ENCODE data around the gene USP19. TPM values are rescaled to one million over a fixed set of nuclear protein-coding genes. Genes with fewer than 3 reads are reported as not detected.

USP19 gene
- total RNA-seq, 1 donor from 2014 or later: 62.6 TPM

DNA sequence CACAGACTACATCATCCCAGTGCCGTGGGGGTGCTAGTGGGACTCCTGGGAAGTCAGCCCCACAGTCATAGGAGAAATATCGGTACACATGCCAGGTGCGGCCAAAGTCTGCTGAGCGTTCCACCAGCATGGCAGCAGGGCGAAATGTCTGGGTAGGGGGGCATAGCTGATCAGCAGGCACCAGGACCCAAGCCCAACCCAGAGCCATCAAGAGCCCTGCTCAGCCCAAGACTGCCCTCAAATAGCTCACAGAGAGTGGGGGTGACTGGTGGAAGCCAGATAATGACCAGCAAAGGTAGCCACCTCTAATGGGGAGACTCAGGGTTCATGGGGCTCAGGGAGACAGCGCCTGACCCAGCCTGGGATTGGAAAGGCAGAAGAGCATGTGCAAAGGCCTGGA is 11.0 kb upstream of the USP19 start:
- H3K4me3 ChIP-seq (ENCODE audit: low read depth, low read length): peak overlapping the region; percentile 67
- no peak for DNase-seq (ENCODE audit: low read depth)
- TF ChIP-seq, protein P1, sequence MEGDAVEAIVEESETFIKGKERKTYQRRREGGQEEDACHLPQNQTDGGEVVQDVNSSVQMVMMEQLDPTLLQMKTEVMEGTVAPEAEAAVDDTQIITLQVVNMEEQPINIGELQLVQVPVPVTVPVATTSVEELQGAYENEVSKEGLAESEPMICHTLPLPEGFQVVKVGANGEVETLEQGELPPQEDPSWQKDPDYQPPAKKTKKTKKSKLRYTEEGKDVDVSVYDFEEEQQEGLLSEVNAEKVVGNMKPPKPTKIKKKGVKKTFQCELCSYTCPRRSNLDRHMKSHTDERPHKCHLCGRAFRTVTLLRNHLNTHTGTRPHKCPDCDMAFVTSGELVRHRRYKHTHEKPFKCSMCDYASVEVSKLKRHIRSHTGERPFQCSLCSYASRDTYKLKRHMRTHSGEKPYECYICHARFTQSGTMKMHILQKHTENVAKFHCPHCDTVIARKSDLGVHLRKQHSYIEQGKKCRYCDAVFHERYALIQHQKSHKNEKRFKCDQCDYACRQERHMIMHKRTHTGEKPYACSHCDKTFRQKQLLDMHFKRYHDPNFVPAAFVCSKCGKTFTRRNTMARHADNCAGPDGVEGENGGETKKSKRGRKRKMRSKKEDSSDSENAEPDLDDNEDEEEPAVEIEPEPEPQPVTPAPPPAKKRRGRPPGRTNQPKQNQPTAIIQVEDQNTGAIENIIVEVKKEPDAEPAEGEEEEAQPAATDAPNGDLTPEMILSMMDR (IDR thresholded peaks at IDR 0.05; ENCODE audit: insufficient read depth, low read length, poor library complexity, severe bottlenecking): no peak
- peaks cover 3% of the 10 kb centered on the region for H3K36me3 ChIP-seq (ENCODE audit: control insufficient read depth, insufficient read depth, low read length)
- H3K27me3 ChIP-seq (ENCODE audit: control insufficient read depth, insufficient read depth, low read length): no peaks in the 10 kb centered on the region

GRCh38 chr3:49131040-49131439 is 10.4 kb upstream of the USP19 start:
- TF ChIP-seq, protein P1 (IDR thresholded peaks at IDR 0.05; ENCODE audit: insufficient read depth, low read length, poor library complexity, severe bottlenecking): no peak

GRCh38 chr3:49124991-49125670 is 4.5 kb upstream of the USP19 start:
- TF ChIP-seq, protein P1 (IDR thresholded peaks at IDR 0.05; ENCODE audit: insufficient read depth, low read length, poor library complexity, severe bottlenecking): peak; percentile 7
- no peak overlapping the region for H3K4me3 ChIP-seq (ENCODE audit: low read depth, low read length)
- DNase-seq (ENCODE audit: low read depth): no peak
- peaks cover 9% of the 10 kb centered on the region for H3K36me3 ChIP-seq (ENCODE audit: control insufficient read depth, insufficient read depth, low read length)
- H3K27me3 ChIP-seq (ENCODE audit: control insufficient read depth, insufficient read depth, low read length): no peaks in the 10 kb centered on the region

More at GRCh38 chr3:49131040-49131439, 10.4 kb upstream of the USP19 start:
- H3K4me3 ChIP-seq (ENCODE audit: low read depth, low read length): no peak overlapping the region
- no peak for DNase-seq (ENCODE audit: low read depth)
- H3K27me3 ChIP-seq (ENCODE audit: control insufficient read depth, insufficient read depth, low read length): no peaks in the 10 kb centered on the region
- H3K36me3 ChIP-seq (ENCODE audit: control insufficient read depth, insufficient read depth, low read length): peaks cover 3% of the 10 kb centered on the region

- Histone ChIP-seq H3K27me3 (ENCODE audit: control insufficient read depth, insufficient read depth, low read length) (no peaks in the 10 kb centered on the region), H3K36me3 (ENCODE audit: control insufficient read depth, insufficient read depth, low read length) (peaks cover 9% of the 10 kb centered on the region), H3K4me3 (ENCODE audit: low read depth, low read length) (no peak overlapping the region)
- DNase-seq (ENCODE audit: low read depth): no peak
- TF ChIP-seq, protein P1 (IDR thresholded peaks at IDR 0.05; ENCODE audit: insufficient read depth, low read length, poor library complexity, severe bottlenecking): no peak
Measured at GRCh38 chr3:49124203-49124602, 3.6 kb upstream of the USP19 start.

GRCh38 chr3:49123687-49124086 is 3.1 kb upstream of the USP19 start:
- no peak for DNase-seq (ENCODE audit: low read depth)
- Histone ChIP-seq H3K4me3 (ENCODE audit: low read depth, low read length) (no peak overlapping the region), H3K27me3 (ENCODE audit: control insufficient read depth, insufficient read depth, low read length) (no peaks in the 10 kb centered on the region), H3K36me3 (ENCODE audit: control insufficient read depth, insufficient read depth, low read length) (peaks cover 9% of the 10 kb centered on the region)
- TF ChIP-seq, protein P1 (IDR thresholded peaks at IDR 0.05; ENCODE audit: insufficient read depth, low read length, poor library complexity, severe bottlenecking): no peak

Data from kidney epithelial cell (primary cell).